Prostate gland (tissue), 2 donors: ENCODE data around the gene SETBP1. TPM values are rescaled to one million over a fixed set of nuclear protein-coding genes. Genes with fewer than 3 reads are reported as not detected.

Experiments used
- DNase-seq: peaks from one replicate; pipeline ENCODE4 v3.0.0-alpha.2; 2019; ENCODE audit warnings: low spot score
- H3K27ac ChIP-seq, 2 donors: fragments of 200-600 bp; sonication (generic); 2 replicates each; pipeline ENCODE4 v1.5.1; 2017 to 2019
- H3K27me3 ChIP-seq: fragments of 200-600 bp; sonication (generic); replicated peaks from 2 replicates; pipeline ENCODE4 v1.5.1; 2019; ENCODE audit not compliant: insufficient read depth
- H3K36me3 ChIP-seq, 2 donors: fragments of 200-600 bp; sonication (generic); 1 replicate in 1 of 2; 2 replicates in 1 of 2; pipeline versions ENCODE4 v1.5.1 to v1.8.1; 2017 to 2019
- H3K4me1 ChIP-seq: fragments of 200-600 bp; sonication (generic); replicated peaks from 2 replicates; pipeline ENCODE4 v1.5.1; 2019
- H3K4me3 ChIP-seq, 2 donors: fragments of 200-600 bp; sonication (generic); 2 replicates each; pipeline ENCODE4 v1.5.1; 2017 to 2019
- H3K9me3 ChIP-seq: fragments of 200-600 bp; sonication (generic); 2 replicates; pipeline ENCODE4 v1.5.1; 2017
- POLR2A ChIP-seq: fragments of 450-650 bp; IDR thresholded peaks from one replicate; pipeline ENCODE4 v1.6.1; 2016; ENCODE audit warnings: antibody characterized with exemption, mild to moderate bottlenecking
- POLR2AphosphoS5 ChIP-seq: sonication (generic); formaldehyde crosslinking; IDR thresholded peaks from one replicate; pipeline ENCODE4 v1.6.1; 2017; ENCODE audit warnings: antibody characterized with exemption
- WGBS: methylation state at CpG from one replicate; pipeline ENCODE4 v1.1.5; 2018; 5-methylcytosine and 5-hydroxymethylcytosine counted together
- intact Hi-C: fragments of 100-400 bp; cut with DNase I; formaldehyde crosslinking; loops from one replicate; pipeline ENCODE4 v1.14.2; 2022
- total RNA-seq, 2 donors: library from RNA; depleted of rRNA; stranded (reverse); fragments of >200 nt; gene quantifications; one replicate each; pipeline ENCODE4 v1.1.0, GENCODE V29; 2016
- TF ChIP-seq, protein P1 (sequence below), 4 experiments: fragments of 200-600 bp in 2 of 4; fragments of 450-650 bp in 2 of 4; sonication (generic) in 2 of 4; IDR thresholded peaks; 1 replicate in 3 of 4; 2 replicates in 1 of 4; pipeline ENCODE4 v1.5.1; 2016 to 2019; ENCODE audit warnings: antibody characterized with exemption in 4 of 4, mild to moderate bottlenecking in 2 of 4, moderate library complexity in 2 of 4

The SETBP1 gene
- total RNA-seq, 2 donors from 2014 or later, result 28.4 to 45.1 TPM

DNA sequence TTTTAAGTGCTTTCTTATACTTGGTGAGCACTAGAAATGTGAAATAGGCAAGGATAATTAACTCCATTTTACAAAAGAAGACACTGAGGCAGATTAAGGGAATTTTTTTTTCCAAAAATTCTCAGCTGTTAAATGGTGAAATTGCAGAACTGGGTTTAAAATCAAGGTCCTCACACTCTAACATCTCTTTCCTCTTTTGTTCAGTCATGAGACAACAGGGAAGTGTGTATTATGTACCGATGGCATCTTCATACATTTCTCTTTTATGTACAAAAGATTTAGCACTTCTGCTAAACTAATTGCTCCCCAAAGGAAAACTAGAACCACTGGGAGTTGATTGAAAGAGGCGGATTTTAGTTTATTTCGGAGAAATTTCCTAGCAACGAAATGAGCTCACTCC lies 203.0 kb downstream of the SETBP1 start:
- Histone ChIP-seq H3K27ac (no peak overlapping the region), H3K9me3 (no peaks in the 10 kb centered on the region), H3K4me1 (no peaks in the 10 kb centered on the region), H3K27me3 (no peaks in the 10 kb centered on the region), H3K4me3 (no peak overlapping the region), H3K36me3 (no peaks in the 10 kb centered on the region)
- intact Hi-C loops, result no loop called here
- no peak for TF ChIP-seq POLR2A
- TF ChIP-seq POLR2AphosphoS5, result no peak
- TF ChIP-seq, protein P1, sequence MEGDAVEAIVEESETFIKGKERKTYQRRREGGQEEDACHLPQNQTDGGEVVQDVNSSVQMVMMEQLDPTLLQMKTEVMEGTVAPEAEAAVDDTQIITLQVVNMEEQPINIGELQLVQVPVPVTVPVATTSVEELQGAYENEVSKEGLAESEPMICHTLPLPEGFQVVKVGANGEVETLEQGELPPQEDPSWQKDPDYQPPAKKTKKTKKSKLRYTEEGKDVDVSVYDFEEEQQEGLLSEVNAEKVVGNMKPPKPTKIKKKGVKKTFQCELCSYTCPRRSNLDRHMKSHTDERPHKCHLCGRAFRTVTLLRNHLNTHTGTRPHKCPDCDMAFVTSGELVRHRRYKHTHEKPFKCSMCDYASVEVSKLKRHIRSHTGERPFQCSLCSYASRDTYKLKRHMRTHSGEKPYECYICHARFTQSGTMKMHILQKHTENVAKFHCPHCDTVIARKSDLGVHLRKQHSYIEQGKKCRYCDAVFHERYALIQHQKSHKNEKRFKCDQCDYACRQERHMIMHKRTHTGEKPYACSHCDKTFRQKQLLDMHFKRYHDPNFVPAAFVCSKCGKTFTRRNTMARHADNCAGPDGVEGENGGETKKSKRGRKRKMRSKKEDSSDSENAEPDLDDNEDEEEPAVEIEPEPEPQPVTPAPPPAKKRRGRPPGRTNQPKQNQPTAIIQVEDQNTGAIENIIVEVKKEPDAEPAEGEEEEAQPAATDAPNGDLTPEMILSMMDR (IDR thresholded peaks at IDR 0.05), result no peak
- no peak for DNase-seq
- WGBS, result 94% methylated on average over 4 of the region's 4 CpGs

DNA sequence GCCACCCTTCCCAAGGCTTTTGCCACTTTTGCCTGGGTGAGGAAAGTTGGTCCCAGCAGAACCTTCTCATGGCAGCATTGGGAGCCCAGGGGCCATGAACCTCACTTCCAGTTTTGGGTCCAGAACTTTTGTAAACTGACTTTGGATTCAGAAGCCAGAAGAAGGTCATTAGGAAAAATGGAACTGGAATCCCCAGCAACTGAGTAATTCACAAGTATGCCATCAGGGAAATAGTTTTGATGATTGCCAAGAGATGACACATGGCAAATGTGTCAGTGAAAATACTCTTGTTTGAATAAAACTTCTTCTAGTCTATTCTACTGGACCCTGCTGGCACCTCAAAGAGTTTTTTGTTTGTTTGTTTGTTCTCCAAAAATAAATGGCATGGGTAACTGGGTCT lies 203.7 kb downstream of the SETBP1 start:
- no peaks in the 10 kb centered on the region for H3K9me3 ChIP-seq

DNA sequence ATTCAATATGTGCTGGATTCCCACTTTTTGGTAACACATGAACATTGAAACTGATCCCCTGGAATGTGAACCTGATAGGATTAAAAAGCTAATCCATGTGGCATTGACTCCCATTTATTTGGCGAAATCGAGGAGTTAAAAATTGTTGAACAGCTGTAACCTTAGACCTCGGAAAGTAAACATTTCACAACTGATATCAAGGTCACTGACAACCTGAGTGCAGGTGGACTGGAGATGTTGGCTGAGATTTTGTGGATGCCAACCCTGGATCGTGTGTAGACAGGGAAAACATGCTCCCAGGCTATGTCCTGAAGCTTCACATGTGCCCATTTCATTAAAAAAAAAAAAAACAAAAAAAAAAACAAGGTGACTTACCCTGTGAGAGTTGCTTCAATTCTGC lies 204.8 kb downstream of the SETBP1 start:
- Histone ChIP-seq H3K27me3 (no peaks in the 10 kb centered on the region), H3K4me1 (no peaks in the 10 kb centered on the region), H3K9me3 (no peaks in the 10 kb centered on the region), H3K4me3 (no peak overlapping the region), H3K27ac (no peak overlapping the region), H3K36me3 (no peaks in the 10 kb centered on the region)
- 80% methylated on average over 4 of the region's 4 CpGs for WGBS
- DNase-seq, result no peak
- intact Hi-C loops, result no loop called here
- no peak for TF ChIP-seq POLR2AphosphoS5
- no peak for TF ChIP-seq POLR2A
- TF ChIP-seq, protein P1 (IDR thresholded peaks at IDR 0.05), result no peak

More for the DNA sequence above, 203.7 kb downstream of the SETBP1 start:
- Histone ChIP-seq H3K36me3 (no peaks in the 10 kb centered on the region), H3K4me3 (no peak overlapping the region), H3K27ac (no peak overlapping the region), H3K27me3 (no peaks in the 10 kb centered on the region), H3K4me1 (no peaks in the 10 kb centered on the region)
- DNase-seq, result no peak
- TF ChIP-seq POLR2AphosphoS5 (no peak), POLR2A (no peak)
- TF ChIP-seq, protein P1 (IDR thresholded peaks at IDR 0.05), result no peak
- intact Hi-C loops, result no loop called here

DNA sequence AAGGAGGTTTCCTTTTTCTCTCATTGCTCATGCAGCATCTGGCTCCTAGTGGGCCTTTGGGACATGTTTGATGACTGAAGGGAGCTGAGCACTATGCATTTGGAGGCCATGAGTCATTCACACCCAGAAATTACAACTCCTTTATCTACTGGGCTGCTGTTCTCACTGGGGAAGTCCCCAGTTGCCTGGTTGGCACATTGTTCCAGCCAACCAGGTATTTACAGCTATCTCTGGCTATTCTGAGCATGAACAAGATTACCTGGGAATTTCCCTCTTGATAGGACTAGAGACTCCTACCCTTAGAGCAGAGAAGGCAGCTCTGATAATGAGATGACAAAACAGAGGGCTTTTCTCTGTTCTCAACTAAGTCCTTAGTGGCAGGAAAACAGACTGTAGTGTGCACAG lies 206.5 kb downstream of the SETBP1 start:
- no peak for DNase-seq
- intact Hi-C loops, result no loop called here
- Histone ChIP-seq H3K36me3 (no peaks in the 10 kb centered on the region), H3K4me3 (no peak overlapping the region), H3K27me3 (no peaks in the 10 kb centered on the region), H3K9me3 (no peaks in the 10 kb centered on the region), H3K27ac (no peak overlapping the region), H3K4me1 (no peaks in the 10 kb centered on the region)
- TF ChIP-seq, protein P1 (IDR thresholded peaks at IDR 0.05), result no peak
- TF ChIP-seq POLR2AphosphoS5 (no peak), POLR2A (no peak)

DNA sequence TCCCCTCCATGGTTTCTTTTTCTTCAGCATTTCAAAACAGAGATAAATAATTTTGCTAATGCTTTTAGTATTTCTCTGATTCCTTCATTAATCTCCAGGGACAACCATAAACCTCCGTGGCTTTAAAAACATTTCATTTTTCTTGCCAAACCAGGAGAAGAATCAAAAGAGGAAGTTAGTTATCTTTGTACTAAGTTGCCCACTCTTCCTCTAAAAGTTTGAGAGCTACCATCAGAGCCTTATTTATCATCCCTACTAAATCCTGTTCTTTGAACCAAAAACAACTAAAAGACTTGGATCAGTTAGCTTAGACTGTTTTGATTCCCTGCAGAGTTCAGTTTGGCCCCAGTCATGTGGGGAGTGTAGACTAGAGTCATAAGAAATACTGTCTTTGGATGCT lies 208.4 kb downstream of the SETBP1 start:
- H3K9me3 ChIP-seq, result no peaks in the 10 kb centered on the region
- WGBS, result 14% methylated on average over 1 of the region's 1 CpG
- H3K27ac ChIP-seq, result no peak overlapping the region
- no peak for DNase-seq
- no peaks in the 10 kb centered on the region for H3K4me1 ChIP-seq
- no peak overlapping the region for H3K4me3 ChIP-seq
- TF ChIP-seq POLR2AphosphoS5 (no peak), POLR2A (no peak)
- TF ChIP-seq, protein P1 (IDR thresholded peaks at IDR 0.05), result no peak
- no peaks in the 10 kb centered on the region for H3K27me3 ChIP-seq
- no peaks in the 10 kb centered on the region for H3K36me3 ChIP-seq
- intact Hi-C loops, result no loop called here
